ENCODE data around the gene CERS6.
"Not testable (repeated sequence)": the region's sequence is repeated elsewhere in the genome, so short reads cannot be mapped to it uniquely, and the experiment has no call there.

DNA sequence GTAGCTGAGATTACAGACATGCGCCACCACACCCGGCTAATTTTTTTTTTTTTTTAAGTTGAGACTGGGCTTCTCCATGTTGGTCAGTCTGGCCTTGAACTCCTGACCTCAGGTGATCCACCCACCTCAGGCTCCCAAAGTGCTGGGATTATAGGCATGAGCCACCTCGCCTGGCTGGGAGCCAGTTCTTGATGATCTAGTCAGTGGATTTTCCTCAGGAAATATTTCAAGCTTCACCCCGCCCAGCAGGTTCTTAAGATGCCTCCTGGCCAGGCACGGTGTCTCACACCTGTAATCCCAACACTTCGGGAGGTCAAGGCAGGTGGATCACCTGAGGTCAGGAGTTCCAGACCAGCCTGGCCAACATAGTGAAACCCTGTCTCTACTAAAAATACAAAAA is 312.3 kb downstream of the CERS6 start:
- TF ChIP-seq, protein P1, sequence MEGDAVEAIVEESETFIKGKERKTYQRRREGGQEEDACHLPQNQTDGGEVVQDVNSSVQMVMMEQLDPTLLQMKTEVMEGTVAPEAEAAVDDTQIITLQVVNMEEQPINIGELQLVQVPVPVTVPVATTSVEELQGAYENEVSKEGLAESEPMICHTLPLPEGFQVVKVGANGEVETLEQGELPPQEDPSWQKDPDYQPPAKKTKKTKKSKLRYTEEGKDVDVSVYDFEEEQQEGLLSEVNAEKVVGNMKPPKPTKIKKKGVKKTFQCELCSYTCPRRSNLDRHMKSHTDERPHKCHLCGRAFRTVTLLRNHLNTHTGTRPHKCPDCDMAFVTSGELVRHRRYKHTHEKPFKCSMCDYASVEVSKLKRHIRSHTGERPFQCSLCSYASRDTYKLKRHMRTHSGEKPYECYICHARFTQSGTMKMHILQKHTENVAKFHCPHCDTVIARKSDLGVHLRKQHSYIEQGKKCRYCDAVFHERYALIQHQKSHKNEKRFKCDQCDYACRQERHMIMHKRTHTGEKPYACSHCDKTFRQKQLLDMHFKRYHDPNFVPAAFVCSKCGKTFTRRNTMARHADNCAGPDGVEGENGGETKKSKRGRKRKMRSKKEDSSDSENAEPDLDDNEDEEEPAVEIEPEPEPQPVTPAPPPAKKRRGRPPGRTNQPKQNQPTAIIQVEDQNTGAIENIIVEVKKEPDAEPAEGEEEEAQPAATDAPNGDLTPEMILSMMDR (IDR thresholded peaks at IDR 0.05; ENCODE audit: low read depth, low read length) = not testable (repeated sequence)
- TF ChIP-seq POLR2A (IDR thresholded peaks at IDR 0.05; ENCODE audit: extremely low read depth, insufficient read length) = not testable (repeated sequence)
